K562 (cell line): ENCODE results near the gene SLC31A2. TPM values are rescaled to one million over a fixed set of nuclear protein-coding genes. Genes with fewer than 3 reads are reported as not detected.

ENCODE experiments used
- ATAC-seq: fragments of 200-7000 bp; cut with Tn5 transposase; 3 replicates; pipeline ENCODE4 v1.9.1; 2020; ENCODE audit warnings: moderate library complexity
- BruUV-seq: library from RNA; stranded (reverse); fragments of 400-500 nt; replicated peaks from 2 replicates; lab custom pipeline; 2021; lab: Mats Ljungman, UMichigan
- CTCF ChIA-PET: fragments of 300-600 bp; formaldehyde crosslinking; extraction: SDS; loops from one replicate; lab custom pipeline; 2021; ENCODE audit warnings: low intra/inter-chr PET ratio; lab: Yijun Ruan, JAX
- POLR2A ChIA-PET: fragments of 300-600, 350-650 bp; sonication (Branson Sonifier 250); formaldehyde crosslinking; extraction: SDS; loops from one replicate; lab custom pipeline; 2021; ENCODE audit warnings: antibody characterized with exemption, inconsistent platforms; lab: Yijun Ruan, JAX
- DNase-seq, 4 experiments: peaks; one replicate each; pipeline versions ENCODE4 v3.0.0 to v3.0.0-alpha.2; 2011 to 2018; ENCODE audit warnings: low spot score in 3 of 4, mixed read lengths in 3 of 4; ENCODE audit errors: extremely low read depth in 1 of 4
- FAIRE-seq: peaks from 2 replicates; lab custom pipeline; 2011; peaks lifted over from hg19 to GRCh38; lab: Jason Lieb, UNC
- H2AFZ ChIP-seq: 2 replicates; pipeline ENCODE4 v1.6.0; 2011; ENCODE audit warnings: low read depth, low read length, control low read depth, inconsistent platforms
- H3K27ac ChIP-seq: fragments of 200-600 bp; 3 replicates; pipeline ENCODE4 v1.8.0; 2011; ENCODE audit warnings: low read depth, mild to moderate bottlenecking, control low read depth, inconsistent platforms, low read length, moderate library complexity, mixed read lengths; ENCODE audit errors: extremely low read depth
- H3K27me3 ChIP-seq, 2 experiments: fragments of 300-600 bp in 1 of 2; 2 replicates in 1 of 2; 3 replicates in 1 of 2; pipeline versions ENCODE4 v1.6.0 to v1.8.0; 2011; ENCODE audit warnings: inconsistent platforms in 2 of 2, low read length in 2 of 2, mild to moderate bottlenecking in 1 of 2, mixed read lengths in 1 of 2, moderate library complexity in 1 of 2; ENCODE audit not compliant: control insufficient read depth in 2 of 2, insufficient read depth in 2 of 2
- H3K36me3 ChIP-seq: fragments of 300-600 bp; 3 replicates; pipeline ENCODE4 v1.8.0; 2011; ENCODE audit warnings: mild to moderate bottlenecking, low read length, inconsistent platforms; ENCODE audit not compliant: control insufficient read depth, insufficient read depth
- H3K4me1 ChIP-seq, 2 experiments: fragments of 200-600 bp in 1 of 2; replicated peaks in 1 of 2; 2 replicates in 1 of 2; 3 replicates in 1 of 2; pipeline versions ENCODE4 v1.5.1 to v1.8.0; 2011; ENCODE audit warnings: inconsistent platforms in 2 of 2, low read length in 2 of 2, mild to moderate bottlenecking in 1 of 2, mixed read lengths in 1 of 2, moderate library complexity in 1 of 2; ENCODE audit not compliant: control insufficient read depth in 2 of 2, insufficient read depth in 2 of 2
- H3K4me2 ChIP-seq: 2 replicates; pipeline ENCODE4 v1.6.1; 2011; ENCODE audit warnings: low read length, control low read depth, inconsistent platforms, mixed read lengths; ENCODE audit not compliant: insufficient read depth
- H3K4me3 ChIP-seq: fragments of 200-600 bp; sonication (generic), shearing (Covaris generic); 2 replicates; pipeline ENCODE4 v1.5.1; 2016; ENCODE audit warnings: control low read depth, inconsistent platforms
- H3K79me2 ChIP-seq: fragments of 200-600 bp; 3 replicates; pipeline ENCODE4 v1.8.0; 2011; ENCODE audit warnings: low read length, inconsistent platforms; ENCODE audit not compliant: control insufficient read depth, insufficient read depth
- H3K9ac ChIP-seq, 2 experiments: 2 replicates each; pipeline versions ENCODE4 v1.6.0 to v1.6.1; 2011; ENCODE audit warnings: low read depth in 2 of 2, low read length in 2 of 2, control low read depth in 1 of 2, inconsistent platforms in 1 of 2, mild to moderate bottlenecking in 1 of 2, mixed read lengths in 1 of 2; ENCODE audit not compliant: insufficient read depth in 1 of 2
- H3K9me1 ChIP-seq: one replicate; pipeline ENCODE4 v1.6.0; 2011; ENCODE audit warnings: inconsistent platforms, mild to moderate bottlenecking, low read length, moderate library complexity; ENCODE audit not compliant: control insufficient read depth, insufficient read depth
- H3K9me3 ChIP-seq: replicated peaks from 2 replicates; pipeline ENCODE4 v1.5.1; 2011; ENCODE audit warnings: low read depth, low read length, inconsistent platforms; ENCODE audit not compliant: control insufficient read depth, insufficient read depth
- H4K20me1 ChIP-seq: replicated peaks from 2 replicates; pipeline ENCODE4 v1.6.1; 2011; ENCODE audit warnings: low read length, inconsistent platforms, mixed read lengths; ENCODE audit not compliant: control insufficient read depth, insufficient read depth
- ELK1 ChIP-seq: sonication (generic); formaldehyde crosslinking; IDR thresholded peaks from 2 replicates; pipeline ENCODE4 v1.8.1; 2022; ENCODE audit warnings: missing genetic modification reagents
- MLX ChIP-seq, 2 experiments: fragments of 450-650 bp in 1 of 2; sonication (generic) in 1 of 2; formaldehyde crosslinking; conservative IDR thresholded peaks; 2 replicates each; pipeline versions ENCODE4 v1.4.0 to v1.8.1; 2020 to 2022; ENCODE audit warnings: mild to moderate bottlenecking in 1 of 2, missing genetic modification reagents in 1 of 2
- SMARCA4 ChIP-seq: fragments of 450-650 bp; IDR thresholded peaks from 2 replicates; pipeline ENCODE4 v1.6.1; 2016
- ZNF584 ChIP-seq: fragments of 200-800 bp; sonication (Bioruptor generic); IDR thresholded peaks from 2 replicates; pipeline ENCODE4 v1.6.1; 2016; ENCODE audit warnings: low read depth, mild to moderate bottlenecking, missing genetic modification characterization, missing compliant biosample characterization
- ZSCAN32 ChIP-seq: fragments of 450-650 bp; formaldehyde crosslinking; IDR thresholded peaks from 2 replicates; pipeline ENCODE4 v1.4.0; 2020; ENCODE audit warnings: mild to moderate bottlenecking, moderate library complexity
- WGBS: fragments of 100-300 bp; shearing (Covaris generic); methylation state at CpG from one replicate; pipeline ENCODE4 v1.1.6; 2016; ENCODE audit warnings: low coverage, mixed read lengths; ENCODE audit not compliant: insufficient coverage; ENCODE audit errors: missing lambda C conversion rate; 5-methylcytosine and 5-hydroxymethylcytosine counted together
- in situ Hi-C: fragments of 300-500 bp; cut with MboI; formaldehyde crosslinking; loops from 4 replicates; pipeline ENCODE4 v1.15.0; 2018; ENCODE audit warnings: inconsistent platforms, mixed read lengths
- intact Hi-C: fragments of 100-400 bp; cut with micrococcal nuclease; formaldehyde crosslinking; loops from 2 replicates; pipeline ENCODE4 v1.14.2; 2022
- polyA plus RNA-seq, 8 experiments: library from polyadenylated mRNA; depleted of rRNA in 4 of 8; stranded (reverse) in 5 of 8; unstranded in 3 of 8; fragments of >200 nt; fragmentation: Nextera tagmentation in 2 of 8; fragmentation: Illumina TruSeq in 1 of 8; extraction: Ambion mirVana in 2 of 8; extraction: Trizol in 1 of 8; gene quantifications; 2 replicates each; pipeline versions ENCODE4 v1.2.1 to v1.2.3, GENCODE V29; 2011 to 2014; ENCODE audit warnings: inconsistent platforms in 1 of 8, missing spikeins in 1 of 8
- total RNA-seq, 7 experiments: library from RNA; depleted of rRNA in 6 of 7; stranded (reverse); fragments of >200 nt in 6 of 7; fragmentation: Illumina TruSeq in 2 of 7; extraction: Trizol in 2 of 7; gene quantifications; 2 replicates each; pipeline versions ENCODE4 v1.2.1 to v1.2.3, GENCODE V29; 2011 to 2021; ENCODE audit warnings: low replicate concordance in 1 of 7
- TF ChIP-seq, protein P1 (sequence below): fragments of 450-650 bp; IDR thresholded peaks from 2 replicates; pipeline ENCODE4 v1.6.1; 2017; ENCODE audit warnings: antibody characterized with exemption

Gene SLC31A2
- total and polyA plus RNA-seq, 9 of the 15 experiments (the other 6 are each of a cell fraction or from before 2014, with no cell fraction given) = 1.5 to 4.3 (median 2.3) TPM

- no peak for TF ChIP-seq ELK1
- TF ChIP-seq SMARCA4 = no peak
Measured at GRCh38 chr9:113166039-113166438, 15.2 kb downstream of the SLC31A2 start (continued).

DNA sequence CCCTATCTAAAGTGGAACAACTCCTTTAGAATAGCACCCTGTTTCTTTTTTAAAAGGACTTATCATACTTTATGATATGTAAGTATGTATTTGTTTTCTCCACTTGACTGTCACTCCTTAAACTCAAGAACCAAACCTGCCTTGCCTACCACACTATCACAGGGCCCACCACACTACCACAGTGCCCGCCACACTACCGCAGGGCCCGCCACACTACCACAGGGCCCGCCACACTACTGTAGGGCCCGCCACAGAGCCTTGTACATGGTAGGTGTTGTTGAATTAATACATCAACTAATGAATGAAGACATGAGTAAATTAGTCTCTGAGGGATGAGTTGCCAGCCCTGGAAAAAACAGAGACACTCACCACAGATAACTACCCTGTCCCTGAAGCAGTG is 18.0 kb downstream of the SLC31A2 start:
- Histone ChIP-seq H3K79me2 (no peaks in the 10 kb centered on the region), H3K9me1 (no peaks in the 10 kb centered on the region), H3K9me3 (no peaks in the 10 kb centered on the region), H3K4me3 (no peak overlapping the region), H3K36me3 (peaks cover 89% of the 10 kb centered on the region), H3K27me3 (no peaks in the 10 kb centered on the region), H3K9ac (no peak overlapping the region), H3K27ac (no peak overlapping the region)
- CTCF ChIA-PET = no interaction called here
- no peak for ATAC-seq
- no peak for DNase-seq
- in situ Hi-C loops (no loop called here), intact Hi-C loops (no loop called here)
- POLR2A ChIA-PET = no interaction called here
- WGBS = 98% methylated on average over 5 of the region's 5 CpGs
- FAIRE-seq = no peak
- no peak for TF ChIP-seq ZNF584 (CRISPR knock-in tag)
- TF ChIP-seq MLX (CRISPR knock-in tag; conservative IDR thresholded peaks at IDR 0.05) = no peak
- TF ChIP-seq, protein P1, sequence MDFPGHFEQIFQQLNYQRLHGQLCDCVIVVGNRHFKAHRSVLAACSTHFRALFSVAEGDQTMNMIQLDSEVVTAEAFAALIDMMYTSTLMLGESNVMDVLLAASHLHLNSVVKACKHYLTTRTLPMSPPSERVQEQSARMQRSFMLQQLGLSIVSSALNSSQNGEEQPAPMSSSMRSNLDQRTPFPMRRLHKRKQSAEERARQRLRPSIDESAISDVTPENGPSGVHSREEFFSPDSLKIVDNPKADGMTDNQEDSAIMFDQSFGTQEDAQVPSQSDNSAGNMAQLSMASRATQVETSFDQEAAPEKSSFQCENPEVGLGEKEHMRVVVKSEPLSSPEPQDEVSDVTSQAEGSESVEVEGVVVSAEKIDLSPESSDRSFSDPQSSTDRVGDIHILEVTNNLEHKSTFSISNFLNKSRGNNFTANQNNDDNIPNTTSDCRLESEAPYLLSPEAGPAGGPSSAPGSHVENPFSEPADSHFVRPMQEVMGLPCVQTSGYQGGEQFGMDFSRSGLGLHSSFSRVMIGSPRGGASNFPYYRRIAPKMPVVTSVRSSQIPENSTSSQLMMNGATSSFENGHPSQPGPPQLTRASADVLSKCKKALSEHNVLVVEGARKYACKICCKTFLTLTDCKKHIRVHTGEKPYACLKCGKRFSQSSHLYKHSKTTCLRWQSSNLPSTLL = no peak
- no peak for TF ChIP-seq ZSCAN32 (CRISPR knock-in tag)
- TF ChIP-seq, all 486 proteins: peak for 0
- Histone ChIP-seq H2AFZ (no peak overlapping the region), H3K4me2 (no peak overlapping the region), H3K4me1 (no peaks in the 10 kb centered on the region), H4K20me1 (no peaks in the 10 kb centered on the region)
- BruUV-seq = no TSS peak
